Measurements from ENCODE around the gene STOX2. TPM values are rescaled to one million over a fixed set of nuclear protein-coding genes. Genes with fewer than 3 reads are reported as not detected.

The STOX2 gene
- total RNA-seq, 2 experiments from 2014 or later: not detected

DNA sequence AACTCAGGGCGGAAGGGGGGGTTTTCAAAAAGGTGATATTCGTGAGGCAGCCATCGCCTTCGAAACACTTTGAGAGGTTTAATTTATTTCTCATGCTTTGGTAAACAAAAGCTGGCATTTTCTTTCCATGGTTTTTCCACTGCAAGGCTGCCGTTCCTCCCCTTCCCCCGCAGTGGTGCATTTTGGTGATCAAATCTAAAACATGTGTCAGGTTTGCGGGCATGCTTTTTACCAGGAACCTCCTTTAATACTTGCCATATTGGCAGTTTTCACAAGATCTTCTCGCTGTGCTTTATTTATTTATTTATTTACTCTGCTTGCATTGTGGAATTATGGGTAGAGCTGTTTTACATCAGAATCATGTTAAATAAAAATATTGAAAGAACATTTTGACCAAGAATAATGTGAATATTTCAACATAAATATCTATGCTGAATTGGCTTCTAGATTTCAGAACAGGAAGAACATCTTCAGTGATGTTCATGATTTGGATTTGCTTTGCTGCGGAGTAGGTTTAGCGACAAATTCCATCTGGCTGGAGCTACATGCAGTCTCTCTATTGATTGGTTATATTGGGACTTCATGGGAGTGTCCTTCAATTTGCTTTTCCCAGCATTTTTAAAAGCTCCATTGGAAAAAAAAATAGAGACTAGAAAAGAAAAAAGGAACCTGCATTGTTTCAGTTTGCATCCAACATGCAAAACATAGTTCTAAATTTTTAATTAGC, 54.4 kb downstream of the STOX2 start:
- ATAC-seq (no peak), DNase-seq (no peak)
- Mint-ChIP-seq H3K36me3 (ENCODE audit: low read depth) (no peaks in the 10 kb centered on the region), H3K9me3 (ENCODE audit: insufficient read depth) (no peaks in the 10 kb centered on the region), H3K27ac (no peak overlapping the region), H3K27me3 (ENCODE audit: low read depth) (no peaks in the 10 kb centered on the region), H3K4me3 (no peak overlapping the region), H3K4me1 (ENCODE audit: low read depth) (no peaks in the 10 kb centered on the region)
- POLR2A ChIA-PET: interaction anchor here (0.6 kb wide), 1 partner anchor 151 kb away, joined by 4 read pairs; no protein-coding TSS in a partner anchor
- CTCF ChIA-PET: no interaction called here

DNA sequence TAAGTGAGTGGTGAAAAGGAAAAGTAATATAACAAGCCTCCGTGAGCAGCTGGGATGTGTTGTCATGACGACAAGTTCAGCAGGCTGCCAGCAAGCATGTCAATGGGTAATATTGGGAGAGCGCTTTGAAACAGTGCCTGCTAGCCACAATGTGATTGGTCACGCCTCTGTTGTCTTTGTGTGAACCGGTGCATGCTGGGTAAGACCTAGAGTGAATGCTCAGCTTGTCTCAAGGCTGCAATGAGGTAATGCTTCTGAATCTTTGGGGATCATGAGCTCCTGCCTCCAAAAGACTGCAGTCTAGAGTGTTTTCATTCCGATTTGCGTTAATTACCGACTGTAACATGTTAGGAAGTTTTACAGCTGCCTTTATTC, 54.9 kb downstream of the STOX2 start:
- H3K27me3 Mint-ChIP-seq (ENCODE audit: low read depth): no peaks in the 10 kb centered on the region
- H3K27ac Mint-ChIP-seq: no peak overlapping the region
- no peaks in the 10 kb centered on the region for H3K4me1 Mint-ChIP-seq (ENCODE audit: low read depth)
- ChIA-PET CTCF (no interaction called here), POLR2A (interaction anchor here (0.6 kb wide), 1 partner anchor 151 kb away, joined by 4 read pairs; no protein-coding TSS in a partner anchor)
- no peaks in the 10 kb centered on the region for H3K9me3 Mint-ChIP-seq (ENCODE audit: insufficient read depth)
- no peak for DNase-seq
- H3K36me3 Mint-ChIP-seq (ENCODE audit: low read depth): no peaks in the 10 kb centered on the region
- no peak for ATAC-seq
- no peak overlapping the region for H3K4me3 Mint-ChIP-seq

DNA sequence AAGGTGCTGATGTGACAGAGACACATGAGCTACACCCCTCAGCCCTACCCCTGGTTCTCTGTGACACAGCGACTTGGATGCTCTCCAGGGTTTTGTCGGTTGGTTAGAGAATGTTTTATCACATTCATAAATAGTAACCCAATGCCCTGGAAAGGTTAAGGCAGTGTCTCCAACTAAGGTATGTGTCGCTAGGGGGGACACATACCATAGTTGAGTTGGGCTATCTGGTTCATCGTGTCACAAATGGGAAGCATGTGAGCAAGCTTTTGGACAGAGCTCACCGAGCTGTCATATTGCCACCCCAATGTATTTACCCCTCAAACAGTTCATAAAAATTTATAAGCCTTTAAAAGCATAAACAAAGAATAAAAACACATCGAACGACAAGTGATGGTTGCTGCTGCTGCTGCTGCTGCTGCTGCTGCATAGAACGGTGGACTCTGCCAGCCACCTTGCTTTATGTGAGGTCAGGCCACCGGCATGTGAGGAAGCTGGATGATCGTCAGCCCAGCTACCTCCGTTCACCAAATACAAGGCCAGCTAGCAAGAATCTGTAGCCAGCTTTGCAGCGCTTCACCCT, 55.9 kb downstream of the STOX2 start:
- POLR2A ChIA-PET: no interaction called here
- Mint-ChIP-seq H3K27ac (no peak overlapping the region), H3K36me3 (ENCODE audit: low read depth) (no peaks in the 10 kb centered on the region), H3K4me3 (no peak overlapping the region), H3K27me3 (ENCODE audit: low read depth) (no peaks in the 10 kb centered on the region), H3K4me1 (ENCODE audit: low read depth) (no peaks in the 10 kb centered on the region), H3K9me3 (ENCODE audit: insufficient read depth) (no peaks in the 10 kb centered on the region)
- ATAC-seq (no peak), DNase-seq (no peak)
- CTCF ChIA-PET: no interaction called here

DNA sequence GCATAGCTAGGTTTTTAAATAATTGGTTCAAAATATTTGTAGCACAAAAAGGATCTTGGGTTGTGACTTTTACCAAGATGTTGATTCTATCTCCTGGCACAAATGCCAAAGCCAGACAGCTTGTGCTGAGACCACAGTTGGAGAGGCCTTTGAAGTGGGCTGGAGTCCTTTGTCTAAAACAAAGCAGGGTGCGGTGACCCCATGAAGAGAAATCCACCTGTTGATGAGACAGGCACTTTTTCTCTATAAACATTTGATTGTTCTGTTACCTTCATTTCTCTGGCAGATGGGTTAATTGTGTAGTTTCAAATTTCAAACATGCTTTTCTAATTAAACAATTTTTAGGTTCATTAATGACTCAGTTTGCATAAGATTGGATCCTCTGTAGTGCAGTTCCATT, 56.7 kb downstream of the STOX2 start:
- CTCF ChIA-PET: no interaction called here
- Mint-ChIP-seq H3K27me3 (ENCODE audit: low read depth) (no peaks in the 10 kb centered on the region), H3K27ac (no peak overlapping the region), H3K9me3 (ENCODE audit: insufficient read depth) (no peaks in the 10 kb centered on the region), H3K4me3 (no peak overlapping the region), H3K4me1 (ENCODE audit: low read depth) (no peaks in the 10 kb centered on the region), H3K36me3 (ENCODE audit: low read depth) (no peaks in the 10 kb centered on the region)
- DNase-seq: no peak
- POLR2A ChIA-PET: no interaction called here
- ATAC-seq: no peak

DNA sequence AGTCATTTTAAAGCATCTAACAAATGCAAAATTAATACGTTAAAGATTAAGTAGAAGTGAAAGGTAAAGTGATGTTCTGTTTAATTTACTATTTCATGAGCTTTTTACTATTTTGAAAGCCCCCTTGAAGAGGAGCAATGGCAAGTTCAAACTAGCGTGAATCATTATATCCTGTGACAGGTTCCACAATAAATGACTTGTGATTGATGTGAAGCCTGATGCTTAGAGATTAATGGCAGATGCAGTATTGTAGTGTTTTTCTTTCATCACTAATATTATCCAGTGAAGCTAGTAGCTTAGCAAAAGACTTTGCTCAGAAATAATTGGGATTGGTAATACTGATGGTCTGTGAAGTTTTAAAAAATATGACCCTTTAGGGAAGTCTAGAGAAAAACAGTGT, 57.3 kb downstream of the STOX2 start:
- ATAC-seq (no peak), DNase-seq (no peak)
- POLR2A ChIA-PET: no interaction called here
- Mint-ChIP-seq H3K27me3 (ENCODE audit: low read depth) (peaks cover 2% of the 10 kb centered on the region), H3K36me3 (ENCODE audit: low read depth) (no peaks in the 10 kb centered on the region), H3K4me1 (ENCODE audit: low read depth) (no peaks in the 10 kb centered on the region), H3K27ac (no peak overlapping the region), H3K4me3 (no peak overlapping the region), H3K9me3 (ENCODE audit: insufficient read depth) (no peaks in the 10 kb centered on the region)
- CTCF ChIA-PET: no interaction called here

DNA sequence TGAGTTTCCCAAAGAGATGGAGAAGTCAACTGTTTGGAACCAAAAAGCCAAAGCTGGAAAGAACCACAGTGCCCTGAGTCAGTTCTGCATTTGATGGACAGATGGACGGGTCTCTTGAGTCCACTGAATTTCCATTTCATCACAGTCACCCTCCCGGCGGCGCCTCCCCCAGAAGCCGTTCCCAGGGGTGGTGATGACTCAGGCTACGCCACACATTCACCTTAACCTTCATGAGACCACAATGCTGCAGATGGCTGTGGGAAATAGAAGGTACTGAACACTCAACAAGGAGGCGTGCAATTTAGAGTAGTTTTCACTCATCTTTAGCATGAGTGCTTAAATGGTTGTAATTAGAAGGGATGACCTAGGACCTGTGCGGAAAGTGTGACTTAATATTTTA, 61.3 kb downstream of the STOX2 start:
- POLR2A ChIA-PET: no interaction called here
- Mint-ChIP-seq H3K4me1 (ENCODE audit: low read depth) (no peaks in the 10 kb centered on the region), H3K36me3 (ENCODE audit: low read depth) (no peaks in the 10 kb centered on the region), H3K27ac (no peak overlapping the region), H3K9me3 (ENCODE audit: insufficient read depth) (no peaks in the 10 kb centered on the region), H3K27me3 (ENCODE audit: low read depth) (peaks cover 10% of the 10 kb centered on the region), H3K4me3 (no peak overlapping the region)
- CTCF ChIA-PET: no interaction called here
- DNase-seq (no peak), ATAC-seq (no peak)

DNA sequence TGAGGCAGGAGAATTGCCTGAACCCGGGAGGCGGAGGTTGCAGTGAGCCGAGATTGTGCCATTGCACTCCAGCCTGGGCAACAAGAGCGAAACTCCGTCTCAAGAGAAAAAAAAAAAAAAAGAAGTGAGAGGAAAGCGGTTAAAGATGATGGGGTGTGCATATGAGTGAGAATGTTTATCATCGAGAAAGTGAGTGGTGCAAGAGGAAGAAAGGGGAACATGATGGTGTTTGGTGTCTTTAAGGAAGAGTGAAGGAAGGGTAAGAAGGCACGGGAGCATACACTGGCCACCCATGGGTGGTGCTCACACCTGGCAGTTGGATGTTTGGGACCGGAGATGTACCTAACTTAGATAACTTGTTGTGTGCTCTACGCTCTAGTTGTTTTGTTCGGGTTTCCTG, 62.2 kb downstream of the STOX2 start:
- H3K4me1 Mint-ChIP-seq (ENCODE audit: low read depth): no peaks in the 10 kb centered on the region
- ChIA-PET CTCF (no interaction called here), POLR2A (no interaction called here)
- no peak overlapping the region for H3K27ac Mint-ChIP-seq
- ATAC-seq (no peak), DNase-seq (no peak)
- H3K9me3 Mint-ChIP-seq (ENCODE audit: insufficient read depth): no peaks in the 10 kb centered on the region
- no peak overlapping the region for H3K4me3 Mint-ChIP-seq
- no peaks in the 10 kb centered on the region for H3K36me3 Mint-ChIP-seq (ENCODE audit: low read depth)
- H3K27me3 Mint-ChIP-seq (ENCODE audit: low read depth): peaks cover 10% of the 10 kb centered on the region

DNA sequence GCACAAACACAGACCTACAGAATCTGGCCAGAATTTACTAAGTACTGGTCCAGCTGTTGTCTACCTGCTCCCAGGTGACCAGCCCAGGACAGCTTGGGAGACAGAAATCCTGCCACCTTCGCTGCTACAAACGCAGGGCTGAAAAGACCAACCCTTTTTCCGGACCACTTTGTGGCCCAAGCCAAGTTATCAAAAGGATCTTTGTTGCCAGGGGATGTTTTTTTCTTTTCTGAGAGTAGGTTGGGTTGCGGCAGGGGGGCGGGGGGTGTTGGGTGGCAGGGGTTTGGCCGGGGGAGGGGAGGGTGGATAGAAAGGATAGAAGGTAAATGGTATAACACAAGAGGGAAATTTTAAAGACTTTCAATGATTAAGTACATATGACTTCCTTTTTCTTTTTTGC, 63.4 kb downstream of the STOX2 start:
- Mint-ChIP-seq H3K27me3 (ENCODE audit: low read depth) (peaks cover 10% of the 10 kb centered on the region), H3K36me3 (ENCODE audit: low read depth) (peaks cover 2% of the 10 kb centered on the region), H3K9me3 (ENCODE audit: insufficient read depth) (peaks cover 8% of the 10 kb centered on the region), H3K4me1 (ENCODE audit: low read depth) (no peaks in the 10 kb centered on the region), H3K27ac (no peak overlapping the region), H3K4me3 (no peak overlapping the region)
- ATAC-seq: no peak
- ChIA-PET POLR2A (no interaction called here), CTCF (no interaction called here)
- DNase-seq: no peak

DNA sequence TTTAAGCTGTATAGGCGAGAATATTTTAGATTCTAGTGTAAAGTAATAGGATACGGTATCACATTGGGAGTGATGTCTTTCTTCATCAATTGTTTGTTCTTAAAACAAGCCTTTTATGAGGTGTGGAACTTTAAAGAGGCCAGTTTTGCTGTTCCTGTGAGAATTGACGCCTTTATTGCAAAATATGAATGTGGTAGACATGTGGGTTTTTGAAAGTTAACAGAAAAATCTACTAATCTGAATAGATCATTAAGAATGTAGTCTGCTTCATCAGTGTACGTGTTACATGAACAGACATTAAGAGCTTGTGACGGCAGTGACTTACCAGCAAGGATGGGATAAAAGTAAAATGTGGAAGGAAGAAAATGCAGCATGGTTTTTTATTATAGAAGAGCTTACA, 63.8 kb downstream of the STOX2 start:
- ATAC-seq (no peak), DNase-seq (no peak)
- Mint-ChIP-seq H3K9me3 (ENCODE audit: insufficient read depth) (peaks cover 8% of the 10 kb centered on the region), H3K27ac (no peak overlapping the region), H3K36me3 (ENCODE audit: low read depth) (peaks cover 2% of the 10 kb centered on the region), H3K4me3 (no peak overlapping the region), H3K4me1 (ENCODE audit: low read depth) (no peaks in the 10 kb centered on the region), H3K27me3 (ENCODE audit: low read depth) (peaks cover 10% of the 10 kb centered on the region)
- ChIA-PET CTCF (no interaction called here), POLR2A (no interaction called here)

DNA sequence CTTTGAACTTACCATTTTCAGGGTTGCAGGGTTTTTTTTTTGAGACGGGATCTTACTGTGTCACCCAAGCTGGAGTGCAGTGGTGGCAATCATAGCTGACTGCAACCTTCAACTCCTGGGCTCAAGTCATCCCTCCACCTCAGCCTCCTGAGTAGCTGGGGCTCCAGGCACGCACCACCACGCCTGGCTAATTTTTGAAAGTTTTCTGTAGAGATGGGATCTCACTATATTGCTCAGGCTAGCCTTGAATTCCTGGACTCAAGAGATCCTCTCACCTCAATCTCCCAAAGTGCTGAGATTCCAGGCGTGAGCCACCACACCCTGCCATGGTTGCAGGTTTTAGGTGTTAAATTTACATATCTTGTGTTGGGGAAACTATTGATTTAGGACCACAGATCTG, 64.5 kb downstream of the STOX2 start:
- no peak overlapping the region for H3K27ac Mint-ChIP-seq
- no peak overlapping the region for H3K4me3 Mint-ChIP-seq
- peaks cover 15% of the 10 kb centered on the region for H3K9me3 Mint-ChIP-seq (ENCODE audit: insufficient read depth)
- ChIA-PET CTCF (no interaction called here), POLR2A (no interaction called here)
- DNase-seq (no peak), ATAC-seq (no peak)
- H3K4me1 Mint-ChIP-seq (ENCODE audit: low read depth): no peaks in the 10 kb centered on the region
- peaks cover 13% of the 10 kb centered on the region for H3K27me3 Mint-ChIP-seq (ENCODE audit: low read depth)
- H3K36me3 Mint-ChIP-seq (ENCODE audit: low read depth): peaks cover 2% of the 10 kb centered on the region

DNA sequence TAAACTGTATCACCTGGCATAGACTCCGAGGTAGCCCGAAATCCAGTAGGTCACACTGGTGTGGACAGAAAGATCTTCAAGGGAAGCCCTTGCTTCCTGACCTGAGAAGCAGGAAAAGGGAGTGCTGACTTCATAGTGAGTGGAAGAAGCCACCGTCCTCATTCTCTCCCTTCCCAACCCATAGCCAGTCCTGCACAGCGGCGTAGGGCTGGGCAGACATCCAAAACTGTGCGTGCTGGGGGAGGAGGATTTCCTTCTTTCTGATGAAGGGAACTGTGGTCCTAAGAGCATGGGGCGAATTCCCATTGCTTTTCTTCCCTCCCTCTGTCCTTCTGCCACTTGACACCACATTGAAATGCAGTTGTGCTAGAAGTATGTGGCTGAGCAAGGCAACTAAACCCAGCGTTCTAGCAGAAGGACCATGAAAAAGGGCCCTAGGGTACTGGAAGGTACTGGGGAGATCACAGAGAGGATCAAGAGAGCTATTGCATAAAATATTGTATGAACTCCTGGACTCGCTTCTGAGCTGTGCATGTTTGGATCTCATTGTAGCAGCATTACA, 66.9 kb downstream of the STOX2 start:
- ChIA-PET POLR2A (no interaction called here), CTCF (no interaction called here)
- H3K27ac Mint-ChIP-seq: no peak overlapping the region
- ATAC-seq (no peak), DNase-seq (no peak)
- H3K4me1 Mint-ChIP-seq (ENCODE audit: low read depth): no peaks in the 10 kb centered on the region
- H3K36me3 Mint-ChIP-seq (ENCODE audit: low read depth): peaks cover 2% of the 10 kb centered on the region
- peaks cover 16% of the 10 kb centered on the region for H3K9me3 Mint-ChIP-seq (ENCODE audit: insufficient read depth)
- peaks cover 18% of the 10 kb centered on the region for H3K27me3 Mint-ChIP-seq (ENCODE audit: low read depth)
- H3K4me3 Mint-ChIP-seq: no peak overlapping the region

DNA sequence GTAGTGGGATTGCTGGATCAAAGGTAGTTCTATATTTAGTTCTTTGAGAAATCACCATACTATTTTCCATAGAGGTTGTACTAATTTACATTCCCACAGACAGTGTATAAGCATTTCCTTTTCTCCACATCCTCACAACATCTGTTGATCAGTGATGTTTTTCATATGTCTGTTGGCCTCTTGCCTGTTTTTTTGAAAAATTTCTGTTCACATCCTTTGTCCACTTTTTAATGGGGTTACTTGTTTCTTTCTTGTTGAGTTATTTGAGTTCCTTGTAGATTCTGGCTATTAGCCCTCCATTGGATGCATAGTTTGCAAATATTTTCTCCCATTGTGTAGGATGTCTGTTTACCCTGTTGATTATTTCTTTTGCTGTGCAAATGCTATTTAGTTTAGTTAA, 72.6 kb downstream of the STOX2 start:
- ChIA-PET POLR2A (no interaction called here), CTCF (no interaction called here)
- peaks cover 21% of the 10 kb centered on the region for H3K27me3 Mint-ChIP-seq (ENCODE audit: low read depth)
- H3K27ac Mint-ChIP-seq: no peak overlapping the region
- no peak for ATAC-seq
- H3K4me1 Mint-ChIP-seq (ENCODE audit: low read depth): no peaks in the 10 kb centered on the region
- peaks cover 2% of the 10 kb centered on the region for H3K36me3 Mint-ChIP-seq (ENCODE audit: low read depth)
- DNase-seq: no peak
- H3K9me3 Mint-ChIP-seq (ENCODE audit: insufficient read depth): peaks cover 14% of the 10 kb centered on the region
- no peak overlapping the region for H3K4me3 Mint-ChIP-seq

DNA sequence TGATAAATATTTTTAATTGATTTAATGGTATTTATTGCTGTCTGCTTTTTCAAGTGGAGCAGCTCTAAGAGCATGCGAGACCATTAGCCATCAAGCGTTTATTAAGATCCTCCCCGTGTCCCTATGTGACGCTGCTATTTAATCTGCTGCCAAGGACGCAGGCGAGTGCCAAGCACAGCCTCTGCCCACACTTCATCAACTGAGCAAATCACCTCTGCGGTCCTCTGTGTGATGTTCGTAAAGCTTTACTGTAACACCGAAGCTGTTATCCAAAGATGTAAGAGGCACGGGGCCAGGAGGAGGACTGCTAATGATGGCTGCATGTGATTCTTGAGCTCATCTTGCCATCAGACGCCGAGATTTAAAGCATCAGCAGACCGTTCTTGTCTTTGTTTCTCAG, 79.5 kb downstream of the STOX2 start:
- H3K27ac Mint-ChIP-seq: no peak overlapping the region
- DNase-seq (no peak), ATAC-seq (no peak)
- POLR2A ChIA-PET: no interaction called here
- H3K4me3 Mint-ChIP-seq: no peak overlapping the region
- H3K4me1 Mint-ChIP-seq (ENCODE audit: low read depth): no peaks in the 10 kb centered on the region
- no peaks in the 10 kb centered on the region for H3K36me3 Mint-ChIP-seq (ENCODE audit: low read depth)
- H3K27me3 Mint-ChIP-seq (ENCODE audit: low read depth): no peaks in the 10 kb centered on the region
- CTCF ChIA-PET: no interaction called here
- no peaks in the 10 kb centered on the region for H3K9me3 Mint-ChIP-seq (ENCODE audit: insufficient read depth)
